GM12875 (cell line): ENCODE measurements around the gene UMAD1.

Source experiments
- H3K4me3 ChIP-seq: one replicate; pipeline ENCODE4 v1.5.1; 2011; ENCODE audit warnings: low read depth, low read length, control low read depth
- CTCF ChIP-seq: IDR thresholded peaks from 2 replicates; pipeline ENCODE4 v1.5.1; 2011; ENCODE audit warnings: low read depth, mild to moderate bottlenecking, control low read depth, inconsistent platforms, low read length, moderate library complexity, borderline replicate concordance; ENCODE audit not compliant: insufficient read depth

The UMAD1 gene

DNA sequence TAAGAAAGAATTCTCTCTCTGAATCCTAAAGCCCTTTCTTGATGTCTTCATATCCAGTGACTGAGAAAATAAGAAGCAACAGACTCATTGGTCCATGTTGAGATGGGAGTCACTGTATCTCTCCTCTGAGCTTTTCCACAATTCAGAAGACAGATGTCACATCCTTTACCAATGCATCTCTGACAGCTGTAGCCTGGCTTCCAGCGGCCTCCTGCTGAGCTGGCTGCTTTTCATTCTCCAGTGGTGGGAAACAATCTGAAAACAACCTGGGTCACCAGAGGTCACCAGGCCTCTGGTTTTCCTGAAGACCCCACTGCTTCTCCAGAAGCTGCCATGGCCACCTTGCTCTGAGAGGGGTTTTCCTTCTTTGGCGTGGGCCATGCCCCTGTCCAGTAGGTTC, 96.1 kb downstream of the UMAD1 start:
- TF ChIP-seq CTCF = no peak
- no peak overlapping the region for H3K4me3 ChIP-seq

GRCh38 chr7:7737674-7738073, 97.1 kb downstream of the UMAD1 start:
- TF ChIP-seq CTCF = no peak
- H3K4me3 ChIP-seq = no peak overlapping the region

DNA sequence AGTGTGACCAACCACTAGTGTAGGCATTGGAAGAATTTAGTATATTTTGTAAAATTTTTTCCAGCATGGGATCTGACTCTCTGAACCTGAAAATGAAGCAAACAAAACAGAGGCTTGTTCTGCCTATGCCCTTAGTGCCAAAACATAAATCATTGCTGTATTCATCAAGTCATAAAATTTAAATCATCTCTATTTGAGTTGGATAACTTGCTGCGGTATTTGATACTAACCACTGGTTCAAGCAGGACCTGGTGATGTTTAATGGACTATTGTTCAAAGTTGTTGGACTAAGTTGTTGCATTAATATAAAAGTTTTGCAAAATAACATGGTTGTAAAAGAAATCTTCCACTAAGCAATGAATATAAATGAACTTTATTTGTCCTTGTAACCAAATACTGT, 97.6 kb downstream of the UMAD1 start:
- no peak overlapping the region for H3K4me3 ChIP-seq
- TF ChIP-seq CTCF = no peak

GRCh38 chr7:7738622-7739021, 98.1 kb downstream of the UMAD1 start:
- no peak overlapping the region for H3K4me3 ChIP-seq
- TF ChIP-seq CTCF = no peak

GRCh38 chr7:7739204-7740036, 98.9 kb downstream of the UMAD1 start:
- no peak for TF ChIP-seq CTCF
- no peak overlapping the region for H3K4me3 ChIP-seq

- TF ChIP-seq CTCF = no peak
- no peak overlapping the region for H3K4me3 ChIP-seq
Measured at GRCh38 chr7:7740037-7740355, 99.4 kb downstream of the UMAD1 start.

- no peak for TF ChIP-seq CTCF
- no peak overlapping the region for H3K4me3 ChIP-seq
Measured at GRCh38 chr7:7742223-7742622, 101.7 kb downstream of the UMAD1 start.
